ENCODE measurements around the gene CNNM2.

GRCh38 chr10:103047381-103047780 lies 129.3 kb downstream of the CNNM2 start:
- TF ChIP-seq POLR2A (IDR thresholded peaks at IDR 0.05) (no peak), CTCF (IDR thresholded peaks at IDR 0.05) (no peak)
